GM23338 (cell line): Measurements from ENCODE around the gene GIPC1.
A peak's percentile ranks its signal among the peaks of the same experiment; 100 is the strongest.

Source experiments
- CREB1 ChIP-seq: fragments of 250-450 bp; sonication (Bioruptor Pico); IDR thresholded peaks from 2 replicates; pipeline ENCODE4 v1.5.0; 2020; ENCODE audit warnings: low read depth, mild to moderate bottlenecking, moderate library complexity
- EZH2 ChIP-seq: fragments of 200-600 bp; sonication (generic); IDR thresholded peaks from one replicate; pipeline ENCODE4 v1.8.0; 2017; ENCODE audit warnings: antibody characterized with exemption, mild to moderate bottlenecking, low read depth; ENCODE audit not compliant: unreplicated experiment
- EZH2phosphoT487 ChIP-seq: fragments of 200-600 bp; sonication (generic); IDR thresholded peaks from one replicate; pipeline ENCODE4 v1.8.1; 2018; ENCODE audit warnings: antibody characterized with exemption; ENCODE audit not compliant: unreplicated experiment
- NANOG ChIP-seq: IDR thresholded peaks from 2 replicates; pipeline ENCODE4 v1.6.1; 2016; ENCODE audit warnings: antibody characterized with exemption, borderline replicate concordance
- POLR2AphosphoS5 ChIP-seq: IDR thresholded peaks from 2 replicates; pipeline ENCODE4 v1.6.1; 2016; ENCODE audit warnings: antibody characterized with exemption, low read depth
- ZNF114 ChIP-seq: fragments of 250-450 bp; sonication (Bioruptor Pico); IDR thresholded peaks from 2 replicates; pipeline ENCODE4 v1.5.0; 2020; ENCODE audit warnings: mild to moderate bottlenecking, moderate library complexity
- TF ChIP-seq, protein P1 (sequence below): fragments of 250-450 bp; sonication (Bioruptor Pico); IDR thresholded peaks from 2 replicates; pipeline ENCODE4 v1.5.0; 2020; ENCODE audit warnings: mild to moderate bottlenecking, moderate library complexity
- TF ChIP-seq, protein P2 (sequence below), 2 experiments: fragments of 200-600 bp in 1 of 2; sonication (generic) in 1 of 2; conservative IDR thresholded peaks; 2 replicates each; pipeline versions ENCODE4 v1.5.1 to v1.6.1; 2016 to 2017; ENCODE audit warnings: antibody characterized with exemption in 2 of 2, low read depth in 2 of 2, mild to moderate bottlenecking in 2 of 2, moderate library complexity in 1 of 2
- TF ChIP-seq, protein P3 (sequence below): IDR thresholded peaks from one replicate; pipeline ENCODE4 v1.6.1; 2018; ENCODE audit warnings: antibody characterized with exemption; ENCODE audit not compliant: unreplicated experiment

DNA sequence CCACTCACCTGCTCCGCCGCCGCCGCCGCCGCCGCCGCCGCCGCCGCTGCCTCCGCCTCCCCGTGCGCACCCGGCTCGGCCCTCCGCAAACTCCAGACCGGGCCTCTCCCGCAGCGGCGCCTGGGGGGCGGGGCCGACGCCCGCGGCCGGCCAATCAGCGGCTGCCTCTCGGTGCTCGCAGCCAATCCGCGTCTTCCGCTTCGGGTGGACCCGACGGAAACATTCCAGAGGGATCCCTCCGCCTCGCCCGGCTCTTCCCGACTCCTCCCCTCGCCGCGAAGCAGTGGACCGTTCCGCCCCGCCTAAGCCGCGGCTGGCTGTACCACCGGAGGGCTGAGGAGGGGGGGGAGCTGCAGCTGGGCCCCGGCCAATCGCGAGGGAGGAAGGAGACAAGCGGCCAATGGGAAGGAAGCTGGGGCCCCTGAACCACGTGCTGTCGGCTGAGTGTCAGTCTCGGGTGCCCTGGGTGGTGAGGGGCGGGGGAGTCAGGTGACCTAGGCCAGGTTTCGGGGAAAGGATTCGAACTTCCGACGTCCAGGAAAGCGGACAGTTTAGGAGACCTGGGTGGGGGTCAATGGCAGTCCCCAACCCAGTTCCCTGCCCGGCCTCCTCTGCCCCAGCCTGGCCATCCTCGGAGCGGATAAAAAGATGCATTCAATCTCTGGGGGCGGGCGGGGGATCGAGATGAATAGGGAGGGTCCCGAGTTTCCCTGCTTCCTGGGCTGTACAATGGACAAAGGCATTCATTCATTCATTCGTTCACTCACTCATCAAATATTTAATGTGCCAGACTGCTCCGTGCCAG, at the start of gene GIPC1:
- TF ChIP-seq, protein P1, sequence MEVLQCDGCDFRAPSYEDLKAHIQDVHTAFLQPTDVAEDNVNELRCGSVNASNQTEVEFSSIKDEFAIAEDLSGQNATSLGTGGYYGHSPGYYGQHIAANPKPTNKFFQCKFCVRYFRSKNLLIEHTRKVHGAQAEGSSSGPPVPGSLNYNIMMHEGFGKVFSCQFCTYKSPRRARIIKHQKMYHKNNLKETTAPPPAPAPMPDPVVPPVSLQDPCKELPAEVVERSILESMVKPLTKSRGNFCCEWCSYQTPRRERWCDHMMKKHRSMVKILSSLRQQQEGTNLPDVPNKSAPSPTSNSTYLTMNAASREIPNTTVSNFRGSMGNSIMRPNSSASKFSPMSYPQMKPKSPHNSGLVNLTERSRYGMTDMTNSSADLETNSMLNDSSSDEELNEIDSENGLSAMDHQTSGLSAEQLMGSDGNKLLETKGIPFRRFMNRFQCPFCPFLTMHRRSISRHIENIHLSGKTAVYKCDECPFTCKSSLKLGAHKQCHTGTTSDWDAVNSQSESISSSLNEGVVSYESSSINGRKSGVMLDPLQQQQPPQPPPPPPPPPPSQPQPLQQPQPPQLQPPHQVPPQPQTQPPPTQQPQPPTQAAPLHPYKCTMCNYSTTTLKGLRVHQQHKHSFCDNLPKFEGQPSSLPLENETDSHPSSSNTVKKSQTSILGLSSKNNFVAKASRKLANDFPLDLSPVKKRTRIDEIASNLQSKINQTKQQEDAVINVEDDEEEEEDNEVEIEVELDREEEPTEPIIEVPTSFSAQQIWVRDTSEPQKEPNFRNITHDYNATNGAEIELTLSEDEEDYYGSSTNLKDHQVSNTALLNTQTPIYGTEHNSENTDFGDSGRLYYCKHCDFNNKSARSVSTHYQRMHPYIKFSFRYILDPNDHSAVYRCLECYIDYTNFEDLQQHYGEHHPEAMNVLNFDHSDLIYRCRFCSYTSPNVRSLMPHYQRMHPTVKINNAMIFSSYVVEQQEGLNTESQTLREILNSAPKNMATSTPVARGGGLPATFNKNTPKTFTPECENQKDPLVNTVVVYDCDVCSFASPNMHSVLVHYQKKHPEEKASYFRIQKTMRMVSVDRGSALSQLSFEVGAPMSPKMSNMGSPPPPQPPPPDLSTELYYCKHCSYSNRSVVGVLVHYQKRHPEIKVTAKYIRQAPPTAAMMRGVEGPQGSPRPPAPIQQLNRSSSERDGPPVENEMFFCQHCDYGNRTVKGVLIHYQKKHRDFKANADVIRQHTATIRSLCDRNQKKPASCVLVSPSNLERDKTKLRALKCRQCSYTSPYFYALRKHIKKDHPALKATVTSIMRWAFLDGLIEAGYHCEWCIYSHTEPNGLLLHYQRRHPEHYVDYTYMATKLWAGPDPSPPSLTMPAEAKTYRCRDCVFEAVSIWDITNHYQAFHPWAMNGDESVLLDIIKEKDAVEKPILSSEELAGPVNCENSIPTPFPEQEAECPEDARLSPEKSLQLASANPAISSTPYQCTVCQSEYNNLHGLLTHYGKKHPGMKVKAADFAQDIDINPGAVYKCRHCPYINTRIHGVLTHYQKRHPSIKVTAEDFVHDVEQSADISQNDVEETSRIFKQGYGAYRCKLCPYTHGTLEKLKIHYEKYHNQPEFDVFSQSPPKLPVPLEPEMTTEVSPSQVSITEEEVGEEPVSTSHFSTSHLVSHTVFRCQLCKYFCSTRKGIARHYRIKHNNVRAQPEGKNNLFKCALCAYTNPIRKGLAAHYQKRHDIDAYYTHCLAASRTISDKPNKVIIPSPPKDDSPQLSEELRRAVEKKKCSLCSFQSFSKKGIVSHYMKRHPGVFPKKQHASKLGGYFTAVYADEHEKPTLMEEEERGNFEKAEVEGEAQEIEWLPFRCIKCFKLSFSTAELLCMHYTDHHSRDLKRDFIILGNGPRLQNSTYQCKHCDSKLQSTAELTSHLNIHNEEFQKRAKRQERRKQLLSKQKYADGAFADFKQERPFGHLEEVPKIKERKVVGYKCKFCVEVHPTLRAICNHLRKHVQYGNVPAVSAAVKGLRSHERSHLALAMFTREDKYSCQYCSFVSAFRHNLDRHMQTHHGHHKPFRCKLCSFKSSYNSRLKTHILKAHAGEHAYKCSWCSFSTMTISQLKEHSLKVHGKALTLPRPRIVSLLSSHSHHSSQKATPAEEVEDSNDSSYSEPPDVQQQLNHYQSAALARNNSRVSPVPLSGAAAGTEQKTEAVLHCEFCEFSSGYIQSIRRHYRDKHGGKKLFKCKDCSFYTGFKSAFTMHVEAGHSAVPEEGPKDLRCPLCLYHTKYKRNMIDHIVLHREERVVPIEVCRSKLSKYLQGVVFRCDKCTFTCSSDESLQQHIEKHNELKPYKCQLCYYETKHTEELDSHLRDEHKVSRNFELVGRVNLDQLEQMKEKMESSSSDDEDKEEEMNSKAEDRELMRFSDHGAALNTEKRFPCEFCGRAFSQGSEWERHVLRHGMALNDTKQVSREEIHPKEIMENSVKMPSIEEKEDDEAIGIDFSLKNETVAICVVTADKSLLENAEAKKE (CRISPR knock-in tag): no peak
- TF ChIP-seq, protein P2, sequence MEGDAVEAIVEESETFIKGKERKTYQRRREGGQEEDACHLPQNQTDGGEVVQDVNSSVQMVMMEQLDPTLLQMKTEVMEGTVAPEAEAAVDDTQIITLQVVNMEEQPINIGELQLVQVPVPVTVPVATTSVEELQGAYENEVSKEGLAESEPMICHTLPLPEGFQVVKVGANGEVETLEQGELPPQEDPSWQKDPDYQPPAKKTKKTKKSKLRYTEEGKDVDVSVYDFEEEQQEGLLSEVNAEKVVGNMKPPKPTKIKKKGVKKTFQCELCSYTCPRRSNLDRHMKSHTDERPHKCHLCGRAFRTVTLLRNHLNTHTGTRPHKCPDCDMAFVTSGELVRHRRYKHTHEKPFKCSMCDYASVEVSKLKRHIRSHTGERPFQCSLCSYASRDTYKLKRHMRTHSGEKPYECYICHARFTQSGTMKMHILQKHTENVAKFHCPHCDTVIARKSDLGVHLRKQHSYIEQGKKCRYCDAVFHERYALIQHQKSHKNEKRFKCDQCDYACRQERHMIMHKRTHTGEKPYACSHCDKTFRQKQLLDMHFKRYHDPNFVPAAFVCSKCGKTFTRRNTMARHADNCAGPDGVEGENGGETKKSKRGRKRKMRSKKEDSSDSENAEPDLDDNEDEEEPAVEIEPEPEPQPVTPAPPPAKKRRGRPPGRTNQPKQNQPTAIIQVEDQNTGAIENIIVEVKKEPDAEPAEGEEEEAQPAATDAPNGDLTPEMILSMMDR (conservative IDR thresholded peaks at IDR 0.05; ENCODE audit: low read depth in 2 of 2): no peak
- TF ChIP-seq POLR2AphosphoS5: peak; percentile 61; the same call in 1 of the 2 replicates
- TF ChIP-seq CREB1: peak; percentile 61
- no peak for TF ChIP-seq EZH2phosphoT487
- TF ChIP-seq EZH2: no peak
- no peak for TF ChIP-seq NANOG
- TF ChIP-seq, protein P3, sequence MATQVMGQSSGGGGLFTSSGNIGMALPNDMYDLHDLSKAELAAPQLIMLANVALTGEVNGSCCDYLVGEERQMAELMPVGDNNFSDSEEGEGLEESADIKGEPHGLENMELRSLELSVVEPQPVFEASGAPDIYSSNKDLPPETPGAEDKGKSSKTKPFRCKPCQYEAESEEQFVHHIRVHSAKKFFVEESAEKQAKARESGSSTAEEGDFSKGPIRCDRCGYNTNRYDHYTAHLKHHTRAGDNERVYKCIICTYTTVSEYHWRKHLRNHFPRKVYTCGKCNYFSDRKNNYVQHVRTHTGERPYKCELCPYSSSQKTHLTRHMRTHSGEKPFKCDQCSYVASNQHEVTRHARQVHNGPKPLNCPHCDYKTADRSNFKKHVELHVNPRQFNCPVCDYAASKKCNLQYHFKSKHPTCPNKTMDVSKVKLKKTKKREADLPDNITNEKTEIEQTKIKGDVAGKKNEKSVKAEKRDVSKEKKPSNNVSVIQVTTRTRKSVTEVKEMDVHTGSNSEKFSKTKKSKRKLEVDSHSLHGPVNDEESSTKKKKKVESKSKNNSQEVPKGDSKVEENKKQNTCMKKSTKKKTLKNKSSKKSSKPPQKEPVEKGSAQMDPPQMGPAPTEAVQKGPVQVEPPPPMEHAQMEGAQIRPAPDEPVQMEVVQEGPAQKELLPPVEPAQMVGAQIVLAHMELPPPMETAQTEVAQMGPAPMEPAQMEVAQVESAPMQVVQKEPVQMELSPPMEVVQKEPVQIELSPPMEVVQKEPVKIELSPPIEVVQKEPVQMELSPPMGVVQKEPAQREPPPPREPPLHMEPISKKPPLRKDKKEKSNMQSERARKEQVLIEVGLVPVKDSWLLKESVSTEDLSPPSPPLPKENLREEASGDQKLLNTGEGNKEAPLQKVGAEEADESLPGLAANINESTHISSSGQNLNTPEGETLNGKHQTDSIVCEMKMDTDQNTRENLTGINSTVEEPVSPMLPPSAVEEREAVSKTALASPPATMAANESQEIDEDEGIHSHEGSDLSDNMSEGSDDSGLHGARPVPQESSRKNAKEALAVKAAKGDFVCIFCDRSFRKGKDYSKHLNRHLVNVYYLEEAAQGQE: no peak
- no peak for TF ChIP-seq ZNF114
